AG09319 (cell line): ENCODE measurements around the gene PRKG1.

Source experiments
- DNase-seq: peaks from one replicate; pipeline ENCODE4 v3.0.0-alpha.2; 2010; ENCODE audit warnings: low read depth; ENCODE audit errors: extremely low read depth
- TF ChIP-seq, protein P1 (sequence below): IDR thresholded peaks from 2 replicates; pipeline ENCODE4 v1.5.1; 2011; ENCODE audit warnings: low read depth, mild to moderate bottlenecking, inconsistent platforms, low read length, moderate library complexity

Gene PRKG1

DNA sequence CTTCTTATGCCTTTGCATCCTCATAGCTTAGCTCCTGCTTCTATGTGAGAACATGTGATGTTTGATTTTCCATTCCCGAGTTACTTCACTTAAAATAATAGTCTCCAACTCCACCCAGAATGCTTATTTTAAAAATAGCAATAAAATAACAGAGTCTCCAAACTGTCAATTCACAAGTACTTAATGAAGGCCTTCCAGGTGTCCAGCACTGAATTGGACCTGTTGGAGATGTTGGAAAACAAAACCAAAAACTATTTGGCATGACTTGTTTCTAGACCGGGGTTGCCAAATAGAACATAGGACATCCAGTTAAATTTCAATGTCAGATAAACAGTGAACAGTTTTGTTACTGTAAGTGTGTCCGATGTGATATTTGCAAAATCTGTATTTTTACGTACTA lies 1031.7 kb downstream of the PRKG1 start:
- no peak for DNase-seq
- TF ChIP-seq, protein P1, sequence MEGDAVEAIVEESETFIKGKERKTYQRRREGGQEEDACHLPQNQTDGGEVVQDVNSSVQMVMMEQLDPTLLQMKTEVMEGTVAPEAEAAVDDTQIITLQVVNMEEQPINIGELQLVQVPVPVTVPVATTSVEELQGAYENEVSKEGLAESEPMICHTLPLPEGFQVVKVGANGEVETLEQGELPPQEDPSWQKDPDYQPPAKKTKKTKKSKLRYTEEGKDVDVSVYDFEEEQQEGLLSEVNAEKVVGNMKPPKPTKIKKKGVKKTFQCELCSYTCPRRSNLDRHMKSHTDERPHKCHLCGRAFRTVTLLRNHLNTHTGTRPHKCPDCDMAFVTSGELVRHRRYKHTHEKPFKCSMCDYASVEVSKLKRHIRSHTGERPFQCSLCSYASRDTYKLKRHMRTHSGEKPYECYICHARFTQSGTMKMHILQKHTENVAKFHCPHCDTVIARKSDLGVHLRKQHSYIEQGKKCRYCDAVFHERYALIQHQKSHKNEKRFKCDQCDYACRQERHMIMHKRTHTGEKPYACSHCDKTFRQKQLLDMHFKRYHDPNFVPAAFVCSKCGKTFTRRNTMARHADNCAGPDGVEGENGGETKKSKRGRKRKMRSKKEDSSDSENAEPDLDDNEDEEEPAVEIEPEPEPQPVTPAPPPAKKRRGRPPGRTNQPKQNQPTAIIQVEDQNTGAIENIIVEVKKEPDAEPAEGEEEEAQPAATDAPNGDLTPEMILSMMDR, result no peak

DNA sequence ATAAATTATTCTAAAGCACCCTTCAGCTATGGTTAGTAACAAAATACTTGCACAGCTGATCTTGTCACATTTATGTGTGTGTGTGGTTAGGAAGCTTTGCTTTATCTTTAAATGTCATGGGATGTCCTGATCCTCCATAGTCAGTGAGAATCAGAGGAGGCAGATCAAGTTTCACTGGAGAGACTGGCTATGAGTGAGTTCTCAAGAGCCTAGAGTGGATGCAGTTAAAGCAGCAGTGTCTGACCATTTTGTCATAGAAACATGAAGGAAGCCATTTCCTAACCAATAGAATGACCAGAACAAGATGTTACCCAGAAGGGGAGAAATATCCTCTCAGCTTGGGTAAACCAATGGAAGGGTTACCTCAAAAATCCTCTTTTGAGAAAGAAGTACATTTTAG lies 1032.6 kb downstream of the PRKG1 start:
- TF ChIP-seq, protein P1, result no peak
- DNase-seq, result no peak

DNA sequence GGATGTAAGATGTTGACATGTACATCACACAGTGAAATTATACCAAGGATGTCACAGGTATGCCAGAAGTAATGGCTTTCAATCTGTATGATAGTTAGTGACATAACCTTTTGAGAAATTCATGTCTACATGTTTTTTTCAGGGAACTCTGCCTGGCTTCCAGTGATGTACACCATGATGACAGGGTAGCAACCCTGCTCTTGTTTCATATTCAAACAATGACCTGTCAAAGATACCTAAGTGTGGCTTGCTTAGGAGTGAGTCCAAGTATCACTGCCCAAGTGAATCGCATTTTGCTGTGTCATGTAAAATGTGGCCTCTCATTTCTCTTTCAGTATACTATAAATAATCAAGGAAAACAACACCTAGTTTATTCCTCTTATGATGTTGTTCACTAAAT lies 1033.9 kb downstream of the PRKG1 start:
- TF ChIP-seq, protein P1, result no peak
- no peak for DNase-seq

DNA sequence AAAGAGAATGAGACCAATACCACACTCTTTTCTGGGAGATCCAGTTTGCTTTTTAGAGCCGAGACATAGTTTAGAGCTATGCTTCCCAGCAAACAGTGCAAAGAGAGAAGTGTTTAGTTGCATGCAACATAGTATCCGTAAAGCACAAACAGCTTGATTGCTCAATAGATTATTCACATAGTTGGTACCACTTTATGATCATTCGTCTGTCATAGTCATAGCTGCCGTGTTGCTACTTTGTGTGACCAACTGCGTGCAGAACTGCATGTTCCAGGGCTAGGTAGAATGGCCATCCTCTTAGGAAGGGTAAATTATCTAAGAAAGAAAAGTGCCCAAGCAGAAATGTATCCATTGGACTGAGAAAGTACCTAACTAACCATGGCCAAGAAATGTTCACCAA lies 1036.3 kb downstream of the PRKG1 start:
- DNase-seq, result no peak
- TF ChIP-seq, protein P1, result no peak

DNA sequence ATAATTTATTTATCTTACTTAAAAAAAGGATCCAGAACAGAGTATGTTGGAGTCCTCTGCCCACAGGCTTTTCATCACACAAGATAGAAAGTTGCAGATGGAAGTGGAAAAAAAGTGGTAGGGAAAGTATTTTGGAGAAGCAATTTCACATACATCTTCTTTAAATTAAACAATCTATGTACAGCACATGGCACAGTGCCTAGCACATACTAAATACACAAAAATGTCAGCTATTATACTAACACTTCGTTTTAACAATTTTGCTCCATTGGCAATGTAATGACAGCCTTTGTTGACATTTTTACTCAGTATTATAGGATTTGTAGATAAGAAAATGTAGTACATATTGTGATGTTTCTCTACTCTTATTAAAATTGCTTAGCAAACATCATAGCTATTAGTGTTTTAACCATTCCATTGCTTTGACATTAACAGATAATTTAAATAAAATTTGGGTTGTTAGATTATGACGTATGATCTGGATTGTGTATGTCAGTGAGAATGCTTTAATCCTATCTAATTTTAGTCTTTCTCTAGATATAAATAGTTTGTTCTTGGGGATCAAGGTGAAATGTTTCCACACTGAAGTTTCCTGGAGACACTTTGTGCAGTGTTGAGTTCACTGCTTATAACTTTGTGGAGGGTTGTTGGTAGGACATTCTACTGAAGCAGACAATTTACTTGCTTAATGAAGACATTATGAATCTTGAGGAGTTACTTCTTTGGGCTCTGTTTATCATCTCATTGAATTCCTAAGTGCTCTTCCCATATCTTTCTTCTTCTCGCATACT lies 1037.0 kb downstream of the PRKG1 start:
- TF ChIP-seq, protein P1, result no peak
- no peak for DNase-seq

DNA sequence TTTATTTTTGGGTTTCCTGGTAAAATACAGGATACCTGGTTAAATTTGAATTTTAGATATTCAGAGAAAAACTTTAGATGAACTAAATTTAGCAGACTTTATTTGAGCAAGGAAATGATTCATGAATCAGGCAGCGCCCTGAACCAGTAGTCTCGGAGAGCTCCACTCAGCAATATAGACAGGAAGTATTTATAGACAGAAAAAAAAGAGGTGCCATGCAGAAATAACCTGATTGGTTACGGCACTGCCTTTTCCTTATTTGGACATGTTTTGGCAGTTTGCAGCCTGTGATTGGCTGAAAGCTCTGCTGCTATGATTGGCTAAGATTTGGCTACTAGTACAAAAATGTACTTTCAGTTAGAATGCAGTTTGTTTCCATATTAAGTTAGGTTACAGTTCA lies 1041.5 kb downstream of the PRKG1 start:
- TF ChIP-seq, protein P1, result no peak
- no peak for DNase-seq

DNA sequence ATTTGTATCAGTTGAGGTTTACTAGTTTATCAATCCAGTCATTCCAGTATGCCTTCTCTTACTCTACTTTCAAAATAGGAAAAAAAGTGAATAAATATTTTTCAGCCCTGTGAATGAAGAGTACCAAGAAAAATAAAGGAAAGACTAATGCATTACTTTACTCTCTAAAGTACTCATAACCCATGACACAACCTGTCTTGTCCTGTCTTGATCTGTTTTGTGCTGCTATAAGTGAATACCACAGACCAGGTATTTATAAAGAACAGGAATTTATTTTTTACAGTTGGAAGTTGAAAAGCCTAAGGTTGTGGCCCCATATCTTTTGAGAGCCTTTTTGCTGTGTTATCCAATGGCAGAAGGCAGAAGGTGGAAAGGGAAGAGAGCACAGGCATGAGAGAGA lies 1045.2 kb downstream of the PRKG1 start:
- TF ChIP-seq, protein P1, result no peak
- DNase-seq, result no peak
